ENCODE data around the gene MAGI3.

Gene MAGI3

GRCh38 chr1:113654883-113655282 is 264.6 kb downstream of the MAGI3 start:
- Histone ChIP-seq H3K4me1 (ENCODE audit: control insufficient read depth, insufficient read depth, low read length) (no peaks in the 10 kb centered on the region), H3K9ac (ENCODE audit: low read depth, low read length) (no peak overlapping the region), H3K9me3 (ENCODE audit: control insufficient read depth, insufficient read depth, low read length) (no peaks in the 10 kb centered on the region), H3K4me3 (ENCODE audit: low read depth, low read length) (no peak overlapping the region), H3K27me3 (ENCODE audit: control insufficient read depth, insufficient read depth, low read length) (no peaks in the 10 kb centered on the region), H3K36me3 (ENCODE audit: control insufficient read depth, insufficient read depth, low read length) (no peaks in the 10 kb centered on the region)

GRCh38 chr1:113657126-113657525 is 266.8 kb downstream of the MAGI3 start:
- H3K4me3 ChIP-seq (ENCODE audit: low read depth, low read length), result no peak overlapping the region
- no peak overlapping the region for H3K9ac ChIP-seq (ENCODE audit: low read depth, low read length)
- H3K36me3 ChIP-seq (ENCODE audit: control insufficient read depth, insufficient read depth, low read length), result no peaks in the 10 kb centered on the region
- H3K9me3 ChIP-seq (ENCODE audit: control insufficient read depth, insufficient read depth, low read length), result no peaks in the 10 kb centered on the region
- no peaks in the 10 kb centered on the region for H3K4me1 ChIP-seq (ENCODE audit: control insufficient read depth, insufficient read depth, low read length)
- no peaks in the 10 kb centered on the region for H3K27me3 ChIP-seq (ENCODE audit: control insufficient read depth, insufficient read depth, low read length)

GRCh38 chr1:113657556-113658063 is 267.3 kb downstream of the MAGI3 start:
- H3K4me1 ChIP-seq (ENCODE audit: control insufficient read depth, insufficient read depth, low read length), result no peaks in the 10 kb centered on the region
- H3K9me3 ChIP-seq (ENCODE audit: control insufficient read depth, insufficient read depth, low read length), result no peaks in the 10 kb centered on the region
- no peak overlapping the region for H3K9ac ChIP-seq (ENCODE audit: low read depth, low read length)
- no peaks in the 10 kb centered on the region for H3K27me3 ChIP-seq (ENCODE audit: control insufficient read depth, insufficient read depth, low read length)
- H3K36me3 ChIP-seq (ENCODE audit: control insufficient read depth, insufficient read depth, low read length), result no peaks in the 10 kb centered on the region
- no peak overlapping the region for H3K4me3 ChIP-seq (ENCODE audit: low read depth, low read length)

GRCh38 chr1:113659035-113659434 is 268.7 kb downstream of the MAGI3 start:
- H3K4me1 ChIP-seq (ENCODE audit: control insufficient read depth, insufficient read depth, low read length), result no peaks in the 10 kb centered on the region
- H3K4me3 ChIP-seq (ENCODE audit: low read depth, low read length), result no peak overlapping the region

GRCh38 chr1:113659556-113659955 is 269.2 kb downstream of the MAGI3 start:
- no peak overlapping the region for H3K9ac ChIP-seq (ENCODE audit: low read depth, low read length)
- no peak overlapping the region for H3K4me3 ChIP-seq (ENCODE audit: low read depth, low read length)
- H3K4me1 ChIP-seq (ENCODE audit: control insufficient read depth, insufficient read depth, low read length), result no peaks in the 10 kb centered on the region
- no peaks in the 10 kb centered on the region for H3K27me3 ChIP-seq (ENCODE audit: control insufficient read depth, insufficient read depth, low read length)
- H3K36me3 ChIP-seq (ENCODE audit: control insufficient read depth, insufficient read depth, low read length), result no peaks in the 10 kb centered on the region
- no peaks in the 10 kb centered on the region for H3K9me3 ChIP-seq (ENCODE audit: control insufficient read depth, insufficient read depth, low read length)

More at GRCh38 chr1:113659035-113659434, 268.7 kb downstream of the MAGI3 start:
- Histone ChIP-seq H3K9ac (ENCODE audit: low read depth, low read length) (no peak overlapping the region), H3K27me3 (ENCODE audit: control insufficient read depth, insufficient read depth, low read length) (no peaks in the 10 kb centered on the region), H3K9me3 (ENCODE audit: control insufficient read depth, insufficient read depth, low read length) (no peaks in the 10 kb centered on the region), H3K36me3 (ENCODE audit: control insufficient read depth, insufficient read depth, low read length) (no peaks in the 10 kb centered on the region)

GRCh38 chr1:113660088-113660487 is 269.8 kb downstream of the MAGI3 start:
- no peak overlapping the region for H3K4me3 ChIP-seq (ENCODE audit: low read depth, low read length)
- H3K4me1 ChIP-seq (ENCODE audit: control insufficient read depth, insufficient read depth, low read length), result no peaks in the 10 kb centered on the region
- H3K36me3 ChIP-seq (ENCODE audit: control insufficient read depth, insufficient read depth, low read length), result no peaks in the 10 kb centered on the region
- H3K9me3 ChIP-seq (ENCODE audit: control insufficient read depth, insufficient read depth, low read length), result no peaks in the 10 kb centered on the region
- H3K9ac ChIP-seq (ENCODE audit: low read depth, low read length), result no peak overlapping the region
- H3K27me3 ChIP-seq (ENCODE audit: control insufficient read depth, insufficient read depth, low read length), result no peaks in the 10 kb centered on the region

GRCh38 chr1:113662101-113662500 is 271.8 kb downstream of the MAGI3 start:
- no peaks in the 10 kb centered on the region for H3K4me1 ChIP-seq (ENCODE audit: control insufficient read depth, insufficient read depth, low read length)
- no peak overlapping the region for H3K4me3 ChIP-seq (ENCODE audit: low read depth, low read length)
- no peaks in the 10 kb centered on the region for H3K27me3 ChIP-seq (ENCODE audit: control insufficient read depth, insufficient read depth, low read length)
- H3K9me3 ChIP-seq (ENCODE audit: control insufficient read depth, insufficient read depth, low read length), result no peaks in the 10 kb centered on the region
- no peaks in the 10 kb centered on the region for H3K36me3 ChIP-seq (ENCODE audit: control insufficient read depth, insufficient read depth, low read length)
- H3K9ac ChIP-seq (ENCODE audit: low read depth, low read length), result no peak overlapping the region

- no peaks in the 10 kb centered on the region for H3K9me3 ChIP-seq (ENCODE audit: control insufficient read depth, insufficient read depth, low read length)
- no peak overlapping the region for H3K9ac ChIP-seq (ENCODE audit: low read depth, low read length)
- H3K27me3 ChIP-seq (ENCODE audit: control insufficient read depth, insufficient read depth, low read length), result no peaks in the 10 kb centered on the region
- no peaks in the 10 kb centered on the region for H3K36me3 ChIP-seq (ENCODE audit: control insufficient read depth, insufficient read depth, low read length)
- no peaks in the 10 kb centered on the region for H3K4me1 ChIP-seq (ENCODE audit: control insufficient read depth, insufficient read depth, low read length)
- no peak overlapping the region for H3K4me3 ChIP-seq (ENCODE audit: low read depth, low read length)
Observed at GRCh38 chr1:113663165-113663951, 273.0 kb downstream of the MAGI3 start.

- H3K9me3 ChIP-seq (ENCODE audit: control insufficient read depth, insufficient read depth, low read length), result no peaks in the 10 kb centered on the region
- H3K9ac ChIP-seq (ENCODE audit: low read depth, low read length), result no peak overlapping the region
- no peak overlapping the region for H3K4me3 ChIP-seq (ENCODE audit: low read depth, low read length)
- H3K27me3 ChIP-seq (ENCODE audit: control insufficient read depth, insufficient read depth, low read length), result no peaks in the 10 kb centered on the region
- H3K4me1 ChIP-seq (ENCODE audit: control insufficient read depth, insufficient read depth, low read length), result no peaks in the 10 kb centered on the region
- no peaks in the 10 kb centered on the region for H3K36me3 ChIP-seq (ENCODE audit: control insufficient read depth, insufficient read depth, low read length)
Observed at GRCh38 chr1:113665071-113665470, 274.8 kb downstream of the MAGI3 start.

GRCh38 chr1:113666126-113666525 is 275.8 kb downstream of the MAGI3 start:
- no peaks in the 10 kb centered on the region for H3K9me3 ChIP-seq (ENCODE audit: control insufficient read depth, insufficient read depth, low read length)
- H3K4me3 ChIP-seq (ENCODE audit: low read depth, low read length), result no peak overlapping the region
- H3K4me1 ChIP-seq (ENCODE audit: control insufficient read depth, insufficient read depth, low read length), result no peaks in the 10 kb centered on the region
- no peak overlapping the region for H3K9ac ChIP-seq (ENCODE audit: low read depth, low read length)
- H3K27me3 ChIP-seq (ENCODE audit: control insufficient read depth, insufficient read depth, low read length), result no peaks in the 10 kb centered on the region
- H3K36me3 ChIP-seq (ENCODE audit: control insufficient read depth, insufficient read depth, low read length), result no peaks in the 10 kb centered on the region

GRCh38 chr1:113669988-113670387 is 279.7 kb downstream of the MAGI3 start:
- Histone ChIP-seq H3K9ac (ENCODE audit: low read depth, low read length) (no peak overlapping the region), H3K4me1 (ENCODE audit: control insufficient read depth, insufficient read depth, low read length) (no peaks in the 10 kb centered on the region), H3K4me3 (ENCODE audit: low read depth, low read length) (no peak overlapping the region), H3K36me3 (ENCODE audit: control insufficient read depth, insufficient read depth, low read length) (no peaks in the 10 kb centered on the region), H3K9me3 (ENCODE audit: control insufficient read depth, insufficient read depth, low read length) (no peaks in the 10 kb centered on the region), H3K27me3 (ENCODE audit: control insufficient read depth, insufficient read depth, low read length) (no peaks in the 10 kb centered on the region)

- Histone ChIP-seq H3K4me1 (ENCODE audit: control insufficient read depth, insufficient read depth, low read length) (no peaks in the 10 kb centered on the region), H3K4me3 (ENCODE audit: low read depth, low read length) (no peak overlapping the region), H3K9me3 (ENCODE audit: control insufficient read depth, insufficient read depth, low read length) (no peaks in the 10 kb centered on the region), H3K27me3 (ENCODE audit: control insufficient read depth, insufficient read depth, low read length) (no peaks in the 10 kb centered on the region), H3K36me3 (ENCODE audit: control insufficient read depth, insufficient read depth, low read length) (no peaks in the 10 kb centered on the region), H3K9ac (ENCODE audit: low read depth, low read length) (no peak overlapping the region)
Observed at GRCh38 chr1:113670650-113671049, 280.3 kb downstream of the MAGI3 start.

Measured in iPS-15b (cell line).